H9 (cell line): ENCODE measurements around the gene SF3A1. TPM values are rescaled to one million over a fixed set of nuclear protein-coding genes. Genes with fewer than 3 reads are reported as not detected.
"Not testable (repeated sequence)": the region's sequence is repeated elsewhere in the genome, so short reads cannot be mapped to it uniquely, and the experiment has no call there.

Experiments used
- DNase-seq: peaks from one replicate; pipeline ENCODE4 v3.0.0-alpha.2; 2017
- H2AFZ ChIP-seq: one replicate; pipeline ENCODE4 v1.6.1; 2013; ENCODE audit warnings: mild to moderate bottlenecking, low read length, control low read depth, moderate library complexity
- H2AK5ac ChIP-seq: 2 replicates; pipeline ENCODE4 v1.6.1; 2013; ENCODE audit warnings: low read length, control low read depth, mixed read lengths; ENCODE audit not compliant: insufficient read length
- H2BK120ac ChIP-seq: one replicate; pipeline ENCODE4 v1.6.1; 2013; ENCODE audit warnings: low read depth, mild to moderate bottlenecking, low read length, control low read depth, inconsistent platforms; ENCODE audit not compliant: poor library complexity, severe bottlenecking
- H2BK12ac ChIP-seq: 2 replicates; pipeline ENCODE4 v1.6.1; 2013; ENCODE audit warnings: low read length, control low read depth, mixed read lengths, low read depth; ENCODE audit not compliant: insufficient read length
- H2BK15ac ChIP-seq: 2 replicates; pipeline ENCODE4 v1.6.1; 2013; ENCODE audit warnings: low read depth, low read length, control low read depth
- H2BK20ac ChIP-seq: one replicate; pipeline ENCODE4 v1.6.1; 2013; ENCODE audit warnings: low read depth, mild to moderate bottlenecking, low read length, control low read depth, inconsistent platforms; ENCODE audit not compliant: poor library complexity, severe bottlenecking
- H2BK5ac ChIP-seq: 2 replicates; pipeline ENCODE4 v1.6.1; 2013; ENCODE audit warnings: low read length, control low read depth, mixed read lengths; ENCODE audit not compliant: insufficient read length
- H3K14ac ChIP-seq: 2 replicates; pipeline ENCODE4 v1.6.1; 2013; ENCODE audit warnings: low read length, control low read depth; ENCODE audit not compliant: insufficient read depth
- H3K18ac ChIP-seq: 2 replicates; pipeline ENCODE4 v1.6.1; 2013; ENCODE audit warnings: low read depth, mild to moderate bottlenecking, mixed read lengths, low read length, control low read depth; ENCODE audit not compliant: insufficient read length
- H3K23ac ChIP-seq: 2 replicates; pipeline ENCODE4 v1.6.1; 2013; ENCODE audit warnings: low read length, control low read depth, mixed read lengths, low read depth; ENCODE audit not compliant: insufficient read length
- H3K23me2 ChIP-seq: 2 replicates; pipeline ENCODE4 v1.6.1; 2013; ENCODE audit warnings: low read depth, mild to moderate bottlenecking, mixed read lengths, low read length, control low read depth; ENCODE audit not compliant: insufficient read length, poor library complexity, severe bottlenecking
- H3K27ac ChIP-seq: 2 replicates; pipeline ENCODE4 v1.5.1; 2013; ENCODE audit warnings: low read length, control low read depth, mixed read lengths, low read depth; ENCODE audit not compliant: insufficient read length
- H3K27me3 ChIP-seq: 2 replicates; pipeline ENCODE4 v1.6.1; 2013; ENCODE audit warnings: low read length, control low read depth, inconsistent platforms; ENCODE audit not compliant: insufficient read depth
- H3K4ac ChIP-seq: 2 replicates; pipeline ENCODE4 v1.6.1; 2013; ENCODE audit warnings: low read depth, mild to moderate bottlenecking, control low read depth, inconsistent platforms, low read length, moderate library complexity
- H3K4me1 ChIP-seq: 2 replicates; pipeline ENCODE4 v1.6.1; 2013; ENCODE audit warnings: low read length, control low read depth, inconsistent platforms; ENCODE audit not compliant: insufficient read depth
- H3K4me2 ChIP-seq: 2 replicates; pipeline ENCODE4 v1.6.1; 2013; ENCODE audit warnings: low read length, control low read depth, mixed read lengths; ENCODE audit not compliant: insufficient read length, insufficient read depth
- H3K56ac ChIP-seq: 2 replicates; pipeline ENCODE4 v1.6.1; 2013; ENCODE audit warnings: low read depth, mild to moderate bottlenecking, mixed read lengths, low read length, control low read depth; ENCODE audit not compliant: insufficient read length
- H3K79me1 ChIP-seq: 2 replicates; pipeline ENCODE4 v1.6.1; 2013; ENCODE audit warnings: low read depth, mild to moderate bottlenecking, moderate library complexity, low read length, control low read depth, inconsistent platforms; ENCODE audit not compliant: insufficient read depth, poor library complexity, severe bottlenecking
- H3K79me2 ChIP-seq: 2 replicates; pipeline ENCODE4 v1.6.1; 2013; ENCODE audit warnings: low read length, control low read depth, inconsistent platforms; ENCODE audit not compliant: insufficient read depth
- H3K9ac ChIP-seq: 2 replicates; pipeline ENCODE4 v1.6.1; 2013; ENCODE audit warnings: low read length, control low read depth, mixed read lengths; ENCODE audit not compliant: insufficient read length; ENCODE audit errors: extremely low read depth
- H3K9me3 ChIP-seq: one replicate; pipeline ENCODE4 v1.6.1; 2013; ENCODE audit warnings: low read depth, low read length, inconsistent platforms; ENCODE audit not compliant: control insufficient read depth
- H3T11ph ChIP-seq: one replicate; pipeline ENCODE4 v1.6.1; 2013; ENCODE audit warnings: mild to moderate bottlenecking, low read length, control low read depth, inconsistent platforms
- H4K20me1 ChIP-seq: one replicate; pipeline ENCODE4 v1.6.1; 2013; ENCODE audit not compliant: control insufficient read depth, insufficient read length, insufficient read depth
- H4K5ac ChIP-seq: 2 replicates; pipeline ENCODE4 v1.6.1; 2013; ENCODE audit warnings: low read depth, mild to moderate bottlenecking, mixed read lengths, low read length, control low read depth; ENCODE audit not compliant: insufficient read length
- H4K8ac ChIP-seq: replicated peaks from 2 replicates; pipeline ENCODE4 v1.6.1; 2013; ENCODE audit warnings: low read length, control low read depth, mixed read lengths, low read depth; ENCODE audit not compliant: insufficient read length
- H4K91ac ChIP-seq: 2 replicates; pipeline ENCODE4 v1.6.1; 2013; ENCODE audit warnings: low read depth, mild to moderate bottlenecking, moderate library complexity, mixed read lengths, low read length, control low read depth; ENCODE audit not compliant: insufficient read length
- H3K27ac Mint-ChIP-seq, 3 experiments: 2 replicates in 2 of 3; 3 replicates in 1 of 3; pipeline ENCODE4 v1.8.0; 2020 to 2021; ENCODE audit warnings: mixed read lengths in 3 of 3, mild to moderate bottlenecking in 1 of 3, moderate library complexity in 1 of 3
- H3K27me3 Mint-ChIP-seq: 2 replicates; pipeline ENCODE4 v1.8.0; 2021; ENCODE audit warnings: low read depth, mild to moderate bottlenecking, moderate library complexity, mixed read lengths
- H3K36me3 Mint-ChIP-seq, 3 experiments: 2 replicates in 2 of 3; 3 replicates in 1 of 3; pipeline ENCODE4 v1.8.0; 2020 to 2021; ENCODE audit warnings: low read depth in 3 of 3, mixed read lengths in 3 of 3; ENCODE audit not compliant: insufficient read depth in 1 of 3
- H3K4me1 Mint-ChIP-seq, 2 experiments: 2 replicates each; pipeline ENCODE4 v1.8.0; 2020; ENCODE audit warnings: mixed read lengths in 2 of 2
- H3K4me3 Mint-ChIP-seq, 2 experiments: 2 replicates in 1 of 2; 3 replicates in 1 of 2; pipeline ENCODE4 v1.8.0; 2020 to 2021; ENCODE audit warnings: mild to moderate bottlenecking in 2 of 2, mixed read lengths in 2 of 2, moderate library complexity in 1 of 2
- H3K9me3 Mint-ChIP-seq, 2 experiments: 2 replicates in 1 of 2; 3 replicates in 1 of 2; pipeline ENCODE4 v1.8.0; 2020; ENCODE audit warnings: mild to moderate bottlenecking in 2 of 2, mixed read lengths in 2 of 2, moderate library complexity in 1 of 2
- WGBS: extraction: QIAGEN DNeasy Blood & Tissue Kit; methylation state at CpG from one replicate; pipeline ENCODE4 v1.1.7; 2013; ENCODE audit warnings: missing lambda C conversion rate, low lambda C conversion rate, mixed read lengths; ENCODE audit not compliant: insufficient read length; ENCODE audit errors: extremely low coverage; 5-methylcytosine and 5-hydroxymethylcytosine counted together
- total RNA-seq: library from RNA; stranded (reverse); gene quantifications from 2 replicates; pipeline ENCODE4 v1.2.1, GENCODE V29; 2021
- TF ChIP-seq, protein P1 (sequence below): fragments of 200-600 bp; sonication (generic); conservative IDR thresholded peaks from 3 replicates; pipeline ENCODE4 v1.8.0; 2021; ENCODE audit warnings: antibody characterized with exemption, mild to moderate bottlenecking

Gene SF3A1
- total RNA-seq, 1 experiment from 2014 or later = 225 TPM

DNA sequence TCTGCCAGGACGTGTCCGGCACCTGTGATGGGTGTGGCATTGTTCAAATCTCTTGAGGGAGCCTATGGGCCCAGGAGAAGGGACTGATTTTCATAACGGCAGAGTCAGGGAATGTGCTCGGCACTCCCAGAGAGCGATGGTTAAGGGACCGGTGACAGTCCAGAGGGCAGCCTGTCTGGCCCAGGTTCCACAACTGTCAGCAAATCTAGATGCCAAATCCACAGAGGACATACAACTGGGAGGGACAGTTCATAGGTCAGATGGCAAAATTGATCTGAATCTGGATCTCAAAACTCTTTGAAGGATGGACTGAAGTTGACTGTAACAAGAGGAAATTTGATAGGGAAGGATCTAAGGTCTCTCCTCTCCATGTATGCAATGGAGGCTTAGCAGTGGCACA lies 47.6 kb upstream of the SF3A1 start:
- H3K18ac ChIP-seq = no peak overlapping the region
- no peak overlapping the region for H4K8ac ChIP-seq
- H3K23me2 ChIP-seq = no peaks in the 10 kb centered on the region
- no peak overlapping the region for H3T11ph ChIP-seq
- H2BK20ac ChIP-seq = no peak overlapping the region
- H4K5ac ChIP-seq = no peak overlapping the region
- no peaks in the 10 kb centered on the region; the same call in 1 of the 2 replicates for H3K4me1 ChIP-seq
- H3K79me2 ChIP-seq = no peaks in the 10 kb centered on the region
- Mint-ChIP-seq H3K4me3 (no peak overlapping the region), H3K27me3 (peaks cover 5% of the 10 kb centered on the region), H3K9me3 (no peaks in the 10 kb centered on the region; a peak in 1 of 5 replicates), H3K4me1 (peaks cover 10 to 12% of the 10 kb centered on the region in 2 experiments), H3K27ac (no peak overlapping the region), H3K36me3 (peaks cover 2 to 42% (median 16%) of the 10 kb centered on the region in 3 experiments; a peak in 6 of 7 replicates)
- no peak overlapping the region for H4K91ac ChIP-seq
- H3K4ac ChIP-seq = no peak overlapping the region
- H3K27ac ChIP-seq = no peak overlapping the region
- DNase-seq = no peak
- TF ChIP-seq, protein P1, sequence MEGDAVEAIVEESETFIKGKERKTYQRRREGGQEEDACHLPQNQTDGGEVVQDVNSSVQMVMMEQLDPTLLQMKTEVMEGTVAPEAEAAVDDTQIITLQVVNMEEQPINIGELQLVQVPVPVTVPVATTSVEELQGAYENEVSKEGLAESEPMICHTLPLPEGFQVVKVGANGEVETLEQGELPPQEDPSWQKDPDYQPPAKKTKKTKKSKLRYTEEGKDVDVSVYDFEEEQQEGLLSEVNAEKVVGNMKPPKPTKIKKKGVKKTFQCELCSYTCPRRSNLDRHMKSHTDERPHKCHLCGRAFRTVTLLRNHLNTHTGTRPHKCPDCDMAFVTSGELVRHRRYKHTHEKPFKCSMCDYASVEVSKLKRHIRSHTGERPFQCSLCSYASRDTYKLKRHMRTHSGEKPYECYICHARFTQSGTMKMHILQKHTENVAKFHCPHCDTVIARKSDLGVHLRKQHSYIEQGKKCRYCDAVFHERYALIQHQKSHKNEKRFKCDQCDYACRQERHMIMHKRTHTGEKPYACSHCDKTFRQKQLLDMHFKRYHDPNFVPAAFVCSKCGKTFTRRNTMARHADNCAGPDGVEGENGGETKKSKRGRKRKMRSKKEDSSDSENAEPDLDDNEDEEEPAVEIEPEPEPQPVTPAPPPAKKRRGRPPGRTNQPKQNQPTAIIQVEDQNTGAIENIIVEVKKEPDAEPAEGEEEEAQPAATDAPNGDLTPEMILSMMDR = no peak
- no peak overlapping the region for H3K14ac ChIP-seq
- H2AFZ ChIP-seq = no peak overlapping the region
- H2BK15ac ChIP-seq = no peak overlapping the region
- no peaks in the 10 kb centered on the region for H3K79me1 ChIP-seq
- no peaks in the 10 kb centered on the region for H3K9me3 ChIP-seq
- WGBS = no CpG with 5 or more reads among the region's 6 CpGs
- no peak overlapping the region for H2BK5ac ChIP-seq
- no peak overlapping the region for H3K4me2 ChIP-seq
- no peak overlapping the region for H2BK12ac ChIP-seq
- H4K20me1 ChIP-seq = no peaks in the 10 kb centered on the region
- H3K56ac ChIP-seq = no peak overlapping the region
- H2AK5ac ChIP-seq = no peak overlapping the region
- no peaks in the 10 kb centered on the region for H3K27me3 ChIP-seq
- no peak overlapping the region for H2BK120ac ChIP-seq
- H3K23ac ChIP-seq = no peak overlapping the region
- no peak overlapping the region for H3K9ac ChIP-seq

DNA sequence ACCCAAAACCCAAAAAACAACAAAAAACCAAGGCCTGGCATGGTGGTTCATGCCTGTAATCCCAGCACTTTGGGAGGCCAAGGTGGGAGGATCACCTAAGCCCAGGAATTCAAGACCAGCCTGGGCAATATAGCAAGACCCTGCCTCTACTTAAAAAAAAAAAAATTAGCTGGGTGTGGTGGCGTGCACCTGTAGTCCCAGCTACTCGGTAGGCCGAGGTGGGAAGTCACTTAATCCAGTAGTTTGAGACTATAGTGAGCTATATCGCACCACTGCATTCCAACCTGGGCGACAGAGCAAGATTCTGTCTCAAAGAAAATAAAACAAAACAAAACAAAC lies 46.0 kb upstream of the SF3A1 start:
- not testable (repeated sequence) for H3K27ac Mint-ChIP-seq, H2BK5ac ChIP-seq, H3K9me3 ChIP-seq, DNase-seq, H3K4me3 Mint-ChIP-seq, H3K79me1 ChIP-seq, H2BK120ac ChIP-seq, H2BK20ac ChIP-seq, H3K56ac ChIP-seq, H3K18ac ChIP-seq, H3K79me2 ChIP-seq, H3K23me2 ChIP-seq, H4K20me1 ChIP-seq, H3K4ac ChIP-seq, H2BK15ac ChIP-seq, H2AFZ ChIP-seq, H4K91ac ChIP-seq, H3K4me2 ChIP-seq, H3K27ac ChIP-seq, H3T11ph ChIP-seq, H3K9me3 Mint-ChIP-seq, H3K4me1 ChIP-seq, H3K14ac ChIP-seq, H2AK5ac ChIP-seq, H4K8ac ChIP-seq, H4K5ac ChIP-seq, H2BK12ac ChIP-seq, H3K27me3 ChIP-seq, H3K9ac ChIP-seq, H3K23ac ChIP-seq
- Mint-ChIP-seq H3K4me1 (peaks cover 22 to 24% of the 10 kb centered on the region in 2 experiments), H3K27me3 (peaks cover 21% of the 10 kb centered on the region), H3K36me3 (peaks cover 0 to 31% (median 16%) of the 10 kb centered on the region in 3 experiments; a peak in 4 of 7 replicates)
- WGBS = no CpG with 5 or more reads among the region's 5 CpGs
